OCI-LY1 (cell line): Measurements from ENCODE around the gene HYAL4.

Experiments
- EZH2 ChIP-seq: fragments of 200-600 bp; sonication (generic), shearing (Covaris generic); IDR thresholded peaks from 2 replicates; pipeline ENCODE4 v1.8.0; 2017; ENCODE audit warnings: borderline replicate concordance, mixed run types, mild to moderate bottlenecking, antibody characterized with exemption, low read length, moderate library complexity, mixed read lengths
- TF ChIP-seq, protein P1 (sequence below): fragments of 200-600 bp; sonication (generic), shearing (Covaris generic); IDR thresholded peaks from 2 replicates; pipeline ENCODE4 v1.5.1; 2017; ENCODE audit warnings: mild to moderate bottlenecking, antibody characterized with exemption, low read length, moderate library complexity, mixed read lengths

GRCh38 chr7:123828805-123829204 lies 16.2 kb upstream of the HYAL4 start:
- TF ChIP-seq, protein P1, sequence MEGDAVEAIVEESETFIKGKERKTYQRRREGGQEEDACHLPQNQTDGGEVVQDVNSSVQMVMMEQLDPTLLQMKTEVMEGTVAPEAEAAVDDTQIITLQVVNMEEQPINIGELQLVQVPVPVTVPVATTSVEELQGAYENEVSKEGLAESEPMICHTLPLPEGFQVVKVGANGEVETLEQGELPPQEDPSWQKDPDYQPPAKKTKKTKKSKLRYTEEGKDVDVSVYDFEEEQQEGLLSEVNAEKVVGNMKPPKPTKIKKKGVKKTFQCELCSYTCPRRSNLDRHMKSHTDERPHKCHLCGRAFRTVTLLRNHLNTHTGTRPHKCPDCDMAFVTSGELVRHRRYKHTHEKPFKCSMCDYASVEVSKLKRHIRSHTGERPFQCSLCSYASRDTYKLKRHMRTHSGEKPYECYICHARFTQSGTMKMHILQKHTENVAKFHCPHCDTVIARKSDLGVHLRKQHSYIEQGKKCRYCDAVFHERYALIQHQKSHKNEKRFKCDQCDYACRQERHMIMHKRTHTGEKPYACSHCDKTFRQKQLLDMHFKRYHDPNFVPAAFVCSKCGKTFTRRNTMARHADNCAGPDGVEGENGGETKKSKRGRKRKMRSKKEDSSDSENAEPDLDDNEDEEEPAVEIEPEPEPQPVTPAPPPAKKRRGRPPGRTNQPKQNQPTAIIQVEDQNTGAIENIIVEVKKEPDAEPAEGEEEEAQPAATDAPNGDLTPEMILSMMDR, result no peak
- no peak for TF ChIP-seq EZH2
